HG03565 (cell line): ENCODE data around the gene FGF11.
"Not testable (repeated sequence)": the region's sequence is repeated elsewhere in the genome, so short reads cannot be mapped to it uniquely, and the experiment has no call there.

Experiments used
- ATAC-seq: cut with Tn5 transposase; IDR thresholded peaks from one replicate; pipeline ENCODE4 v1.9.1; 2021; ENCODE audit warnings: mild to moderate bottlenecking, moderate library complexity; ENCODE audit not compliant: unreplicated experiment

Gene FGF11

GRCh38 chr17:7448461-7448860, 9.1 kb downstream of the FGF11 start:
- no peak for ATAC-seq

DNA sequence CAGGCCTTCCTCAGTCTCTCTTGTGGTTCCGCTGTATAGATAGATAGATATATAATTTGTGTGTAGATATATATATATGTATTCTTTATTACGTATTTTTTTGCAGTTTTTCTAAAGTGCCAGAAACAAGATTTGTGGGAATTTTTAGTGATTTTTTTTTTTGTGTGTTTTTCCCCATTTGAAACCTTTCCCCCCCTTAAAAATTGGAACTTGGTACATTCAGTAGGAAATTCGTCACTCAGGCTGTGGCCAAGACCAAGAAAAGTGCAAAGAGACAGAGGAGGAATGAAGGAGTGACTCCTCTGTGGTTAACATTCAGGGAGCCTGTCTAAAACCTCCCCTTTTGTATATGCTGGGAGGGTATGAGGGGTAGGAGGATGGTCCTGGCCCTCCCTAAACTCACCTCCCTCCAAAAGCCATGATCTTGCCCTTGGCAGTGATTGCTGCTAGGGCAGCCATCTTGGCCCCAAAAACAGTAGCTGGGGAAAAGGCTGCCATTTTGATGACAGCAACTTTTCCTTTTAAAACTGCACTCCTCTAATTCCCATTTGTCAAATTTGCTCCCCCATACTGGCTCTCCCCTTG, 20.7 kb downstream of the FGF11 start:
- ATAC-seq = no peak

DNA sequence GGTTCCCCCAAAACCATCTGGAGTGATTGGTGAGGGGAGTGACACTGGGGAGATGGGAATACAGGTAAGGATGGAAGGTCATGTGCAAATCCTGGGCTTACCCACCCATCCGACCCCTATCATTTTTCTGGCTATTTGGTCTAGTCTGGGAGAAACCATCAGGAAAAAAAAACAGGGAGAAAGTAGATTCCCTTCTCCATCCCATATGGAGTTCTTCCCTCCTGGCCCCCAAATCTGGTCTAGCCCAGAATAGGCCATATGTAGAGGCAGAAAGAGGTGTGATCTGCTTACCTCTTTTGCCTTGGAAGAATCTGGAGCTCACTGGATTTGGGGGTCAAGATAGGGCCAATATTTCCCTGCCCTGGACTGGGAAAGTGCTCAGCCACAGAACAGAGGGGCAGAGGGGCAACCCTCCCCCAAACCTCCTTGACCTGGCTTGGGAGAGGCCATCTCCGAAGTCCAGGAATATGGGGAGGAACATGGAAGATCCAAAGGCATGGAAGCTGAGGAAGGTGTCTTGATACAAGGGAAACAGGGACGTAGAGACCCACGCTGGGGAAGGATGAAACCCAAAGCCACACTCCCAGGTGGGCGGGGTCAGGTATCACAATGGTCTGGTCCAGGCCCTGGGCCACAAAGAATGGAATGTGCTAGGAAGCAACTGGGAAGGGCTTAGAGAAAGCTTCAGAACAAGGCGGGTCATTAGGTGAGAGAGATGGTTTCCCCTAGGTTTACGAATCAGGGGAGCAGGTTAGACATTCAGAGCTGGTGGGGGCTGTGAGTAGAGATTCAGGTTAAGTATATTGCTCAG, 21.7 kb downstream of the FGF11 start:
- no peak for ATAC-seq

- ATAC-seq = no peak
These were observed 23.4 kb downstream of the FGF11 start for GRCh38 chr17:7462474-7463371.

DNA sequence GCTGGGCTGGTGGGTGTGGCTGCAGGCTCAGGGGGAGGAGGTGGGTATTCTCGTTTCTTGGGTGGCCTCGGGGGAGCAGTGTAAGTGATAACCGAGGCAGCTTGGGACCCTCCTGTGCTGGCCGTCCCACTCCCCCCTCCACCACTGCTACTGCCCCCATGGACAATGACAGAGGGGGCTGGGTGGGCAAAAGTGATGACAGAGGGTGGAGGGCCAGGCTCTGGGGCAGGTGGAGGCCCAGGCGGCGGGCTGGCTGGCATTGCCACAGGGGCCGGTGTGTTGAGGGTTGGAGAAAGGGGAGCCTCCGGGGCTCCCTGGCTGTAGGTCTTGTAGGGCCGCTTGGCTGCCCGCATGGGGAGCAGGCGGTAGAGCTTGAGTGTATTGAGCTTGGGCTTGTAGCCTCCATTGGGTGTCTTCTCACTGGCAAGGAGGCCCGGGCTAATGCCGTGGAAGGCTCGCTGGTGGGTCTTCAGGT, 24.1 kb downstream of the FGF11 start:
- no peak for ATAC-seq

GRCh38 chr17:7464081-7464480, 24.8 kb downstream of the FGF11 start:
- ATAC-seq = no peak

DNA sequence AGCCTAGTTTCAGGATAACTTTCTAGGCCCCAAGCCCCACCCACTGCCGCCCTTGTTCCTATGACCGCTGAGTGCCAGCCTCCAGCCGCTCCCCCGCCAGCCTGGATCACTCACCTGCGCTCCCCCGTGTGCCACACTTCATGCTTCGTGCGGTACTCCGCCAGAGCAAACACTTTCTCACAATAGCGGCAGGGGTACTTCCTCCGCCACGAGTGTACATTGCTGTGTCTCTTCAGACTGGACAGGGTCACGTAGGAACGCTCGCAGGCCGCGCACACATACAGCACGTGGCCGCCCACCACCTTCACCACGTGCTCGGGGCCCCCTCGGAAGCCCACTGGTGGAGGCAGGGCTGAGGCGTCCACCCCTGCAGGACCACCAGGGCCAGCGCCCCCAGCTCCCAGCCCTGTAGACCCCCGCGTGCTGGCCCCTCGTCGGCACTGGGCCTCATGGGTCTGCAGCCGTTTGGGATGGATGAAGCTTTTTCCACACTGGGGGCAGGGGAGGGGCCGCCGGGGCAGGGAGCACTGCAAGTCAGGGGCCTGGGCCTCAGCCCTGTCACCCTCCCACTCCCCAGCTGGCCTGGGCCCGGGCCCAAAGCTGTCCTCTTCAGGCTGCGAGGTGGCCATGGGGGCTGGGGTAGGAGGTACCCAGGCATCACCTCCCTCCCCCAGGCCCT, 26.4 kb downstream of the FGF11 start:
- no peak for ATAC-seq

DNA sequence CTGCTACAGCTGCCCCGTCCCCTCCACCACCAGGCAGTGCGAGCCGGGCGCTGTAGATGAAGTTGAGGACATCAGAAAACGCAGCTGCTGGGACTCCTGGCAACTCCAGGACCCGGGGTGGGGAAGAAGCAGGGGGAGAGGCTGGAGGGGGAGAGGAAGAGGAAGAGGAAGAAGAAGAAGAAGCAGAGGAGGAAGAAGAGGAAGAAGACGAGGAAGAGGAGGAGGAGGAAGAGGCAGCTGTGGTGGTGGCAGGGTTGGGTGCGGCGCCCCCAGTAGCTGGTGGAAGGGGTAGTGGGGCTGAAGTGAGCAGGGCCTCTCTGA, 27.0 kb downstream of the FGF11 start:
- no peak for ATAC-seq

GRCh38 chr17:7466639-7467341, 27.5 kb downstream of the FGF11 start:
- no peak for ATAC-seq

- ATAC-seq = no peak
These were observed 28.2 kb downstream of the FGF11 start for GRCh38 chr17:7467498-7467897.

- no peak for ATAC-seq
These were observed 29.0 kb downstream of the FGF11 start for GRCh38 chr17:7468290-7468689.

GRCh38 chr17:7468804-7469389, 29.6 kb downstream of the FGF11 start:
- ATAC-seq = no peak

DNA sequence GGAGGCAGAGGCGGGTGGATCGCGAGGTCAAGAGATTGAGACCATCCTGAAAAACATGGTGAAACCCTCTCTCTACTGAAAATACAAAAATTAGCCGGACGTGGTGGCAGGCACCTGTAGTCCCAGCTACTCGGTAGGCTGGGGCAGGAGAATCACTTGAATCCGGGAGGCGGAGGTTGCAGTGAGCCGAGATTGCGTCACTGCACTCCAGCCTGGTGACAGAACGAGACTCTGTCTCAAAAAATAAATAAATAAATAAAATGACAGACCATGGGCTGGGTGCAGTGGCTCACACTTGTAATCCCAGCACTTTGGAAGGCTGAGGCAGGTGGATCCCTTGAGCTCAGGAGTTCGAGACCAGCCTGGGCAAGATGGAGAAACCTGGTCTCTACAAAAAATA, 30.5 kb downstream of the FGF11 start:
- ATAC-seq = not testable (repeated sequence)

GRCh38 chr17:7470457-7470973, 31.2 kb downstream of the FGF11 start:
- ATAC-seq = not testable (repeated sequence)

DNA sequence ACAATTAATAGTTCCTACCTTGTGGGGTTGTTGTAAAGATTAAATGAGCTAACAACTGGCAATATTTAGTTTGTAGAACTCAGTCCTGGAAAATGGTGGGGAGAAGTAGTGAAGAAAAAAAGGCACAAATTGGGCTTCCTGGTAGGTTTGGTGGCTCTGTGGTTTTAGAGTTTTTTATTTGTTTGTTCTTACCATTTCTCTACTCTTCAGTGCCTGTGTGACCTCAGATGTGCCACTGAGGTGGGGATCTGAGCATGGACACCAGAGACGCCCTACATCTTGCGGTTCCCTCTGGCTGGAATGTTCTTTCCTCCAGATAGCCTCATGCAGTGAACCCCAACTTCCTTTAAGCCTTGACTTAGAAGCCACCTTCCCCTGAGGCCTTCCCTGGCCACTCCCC, 32.4 kb downstream of the FGF11 start:
- ATAC-seq = no peak

GRCh38 chr17:7474767-7475166, 35.5 kb downstream of the FGF11 start:
- ATAC-seq = not testable (repeated sequence)

DNA sequence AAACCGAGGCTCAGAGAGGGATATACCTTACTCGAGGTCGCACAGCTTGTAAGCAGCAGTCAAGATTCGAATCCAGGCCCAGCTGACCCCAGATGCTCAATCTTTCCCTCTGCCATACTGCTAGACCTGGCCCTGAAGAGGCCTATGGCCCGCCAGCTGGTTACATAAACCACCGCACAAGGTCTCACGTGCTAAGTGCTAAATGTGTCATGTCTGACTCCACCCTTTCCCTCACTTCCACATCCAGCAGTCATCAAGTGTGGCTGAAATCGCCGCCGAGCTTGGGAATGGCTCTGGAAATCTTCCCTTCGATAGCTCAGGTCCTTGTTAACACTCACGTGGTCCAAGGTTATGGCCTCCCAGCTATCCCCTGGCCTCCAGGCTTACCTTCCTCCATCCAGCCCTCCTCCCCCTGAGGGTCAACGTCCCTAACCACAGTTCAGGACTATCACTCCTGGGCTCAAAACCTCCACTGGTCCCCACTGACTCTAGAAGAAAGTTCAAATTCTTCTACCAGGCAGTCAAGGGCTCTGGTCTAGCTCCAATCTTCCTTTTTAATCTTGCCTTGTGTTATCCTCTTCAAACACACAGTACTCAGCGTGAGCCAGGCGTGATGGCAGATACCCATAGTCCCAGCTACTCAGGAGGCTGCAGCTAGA, 36.6 kb downstream of the FGF11 start:
- no peak for ATAC-seq

DNA sequence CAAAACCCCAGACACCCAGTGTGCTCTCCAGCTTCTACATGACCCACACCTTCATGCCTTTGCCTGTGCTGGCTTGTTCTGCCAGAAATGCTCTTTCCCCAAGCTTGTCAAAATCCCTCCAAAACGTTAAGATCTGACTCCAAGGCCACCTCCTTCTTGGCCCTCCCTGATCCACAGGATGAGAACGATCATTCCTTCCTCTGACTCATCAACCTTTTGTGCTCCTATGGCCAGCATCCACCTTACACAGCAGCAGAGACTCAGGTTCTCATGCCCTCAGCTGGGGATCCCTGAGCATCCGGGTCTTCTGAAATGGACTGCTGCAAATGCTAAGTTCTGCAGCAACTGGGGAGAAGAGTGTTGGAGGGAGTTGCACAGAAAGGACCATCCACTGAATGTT, 37.2 kb downstream of the FGF11 start:
- no peak for ATAC-seq

GRCh38 chr17:7476951-7477350, 37.6 kb downstream of the FGF11 start:
- no peak for ATAC-seq
